Measurements from ENCODE around the gene ZCRB1.

Gene ZCRB1

DNA sequence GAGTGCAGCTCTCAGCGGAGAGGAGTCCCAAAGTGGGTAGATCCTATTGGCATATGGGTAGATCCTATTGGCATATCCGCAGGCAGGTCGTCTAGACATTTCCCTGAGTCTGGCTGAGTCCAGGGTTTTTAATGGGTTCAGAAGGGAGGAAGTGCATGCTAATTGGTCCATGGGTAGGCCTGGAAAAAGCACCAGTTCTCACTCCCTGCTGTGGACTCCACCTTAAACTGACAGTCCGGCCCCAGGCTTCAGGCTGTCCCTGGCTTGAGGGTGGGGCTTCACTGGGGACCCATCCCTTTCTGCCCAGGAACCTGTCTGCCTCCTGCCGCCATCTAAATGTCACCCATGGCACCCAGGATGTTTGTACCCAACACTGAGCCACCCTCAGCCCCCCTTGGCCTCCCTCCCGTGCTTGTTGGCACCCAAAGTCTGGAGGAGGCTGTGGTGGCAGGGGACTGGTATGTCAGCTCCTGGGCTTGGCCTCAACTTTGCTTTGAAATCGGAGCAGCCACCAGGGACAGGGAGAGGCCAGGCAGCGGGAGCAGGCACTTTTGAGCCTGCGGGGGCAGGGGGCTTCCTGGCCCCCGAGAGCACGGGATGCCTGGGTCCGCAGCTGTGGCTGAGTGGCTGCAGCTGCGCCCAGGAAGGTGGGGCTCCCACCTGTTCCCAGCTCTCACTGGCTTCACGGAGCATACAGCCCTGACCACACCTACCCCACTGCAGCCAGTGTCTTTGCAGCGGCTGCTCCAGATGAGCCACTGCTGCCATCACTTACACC lies 58.3 kb downstream of the ZCRB1 start:
- TF ChIP-seq, protein P1, sequence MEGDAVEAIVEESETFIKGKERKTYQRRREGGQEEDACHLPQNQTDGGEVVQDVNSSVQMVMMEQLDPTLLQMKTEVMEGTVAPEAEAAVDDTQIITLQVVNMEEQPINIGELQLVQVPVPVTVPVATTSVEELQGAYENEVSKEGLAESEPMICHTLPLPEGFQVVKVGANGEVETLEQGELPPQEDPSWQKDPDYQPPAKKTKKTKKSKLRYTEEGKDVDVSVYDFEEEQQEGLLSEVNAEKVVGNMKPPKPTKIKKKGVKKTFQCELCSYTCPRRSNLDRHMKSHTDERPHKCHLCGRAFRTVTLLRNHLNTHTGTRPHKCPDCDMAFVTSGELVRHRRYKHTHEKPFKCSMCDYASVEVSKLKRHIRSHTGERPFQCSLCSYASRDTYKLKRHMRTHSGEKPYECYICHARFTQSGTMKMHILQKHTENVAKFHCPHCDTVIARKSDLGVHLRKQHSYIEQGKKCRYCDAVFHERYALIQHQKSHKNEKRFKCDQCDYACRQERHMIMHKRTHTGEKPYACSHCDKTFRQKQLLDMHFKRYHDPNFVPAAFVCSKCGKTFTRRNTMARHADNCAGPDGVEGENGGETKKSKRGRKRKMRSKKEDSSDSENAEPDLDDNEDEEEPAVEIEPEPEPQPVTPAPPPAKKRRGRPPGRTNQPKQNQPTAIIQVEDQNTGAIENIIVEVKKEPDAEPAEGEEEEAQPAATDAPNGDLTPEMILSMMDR (IDR thresholded peaks at IDR 0.05; ENCODE audit: low read depth, low read length) = no peak
- DNase-seq (ENCODE audit: low read depth in 2 of 2) = no peak
- no peak overlapping the region for H3K4me3 ChIP-seq (replicated peaks in 1 of 2; ENCODE audit: low read depth in 2 of 2, low read length in 2 of 2)

DNA sequence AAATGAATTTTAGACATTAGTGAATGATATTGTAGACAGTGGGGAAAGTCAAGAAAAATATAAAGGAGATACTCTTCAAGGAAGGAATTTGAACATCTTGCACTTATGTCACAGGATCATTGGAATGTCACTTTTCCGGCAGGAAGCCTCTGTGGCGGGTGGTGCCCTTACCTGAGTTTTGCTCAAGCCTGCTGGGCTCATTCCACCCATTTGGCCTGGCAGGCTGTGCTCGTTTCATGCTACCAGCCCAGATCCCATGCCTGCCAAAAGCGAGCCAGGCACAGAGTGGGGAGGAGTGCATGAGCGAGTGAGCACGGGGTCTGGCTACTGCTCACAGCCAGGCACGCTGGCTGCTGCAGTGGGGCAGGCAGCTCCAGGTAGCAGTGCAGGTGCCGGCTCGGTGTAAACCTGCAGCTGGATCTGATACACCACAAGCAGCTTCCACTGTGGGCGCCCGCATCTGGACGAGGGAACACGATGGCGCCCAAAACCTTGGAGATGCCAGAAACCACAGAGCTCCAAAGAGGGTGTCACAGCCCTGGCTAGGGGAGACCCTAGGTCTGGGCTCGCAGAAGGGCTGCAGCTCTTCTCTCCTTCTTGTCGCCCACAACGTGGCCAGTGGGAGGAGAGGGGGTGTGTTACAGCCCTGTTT lies 59.2 kb downstream of the ZCRB1 start:
- no peak for DNase-seq (ENCODE audit: low read depth in 2 of 2)
- no peak overlapping the region for H3K4me3 ChIP-seq (replicated peaks in 1 of 2; ENCODE audit: low read depth in 2 of 2, low read length in 2 of 2)
- TF ChIP-seq, protein P1 (IDR thresholded peaks at IDR 0.05; ENCODE audit: low read depth, low read length) = no peak

DNA sequence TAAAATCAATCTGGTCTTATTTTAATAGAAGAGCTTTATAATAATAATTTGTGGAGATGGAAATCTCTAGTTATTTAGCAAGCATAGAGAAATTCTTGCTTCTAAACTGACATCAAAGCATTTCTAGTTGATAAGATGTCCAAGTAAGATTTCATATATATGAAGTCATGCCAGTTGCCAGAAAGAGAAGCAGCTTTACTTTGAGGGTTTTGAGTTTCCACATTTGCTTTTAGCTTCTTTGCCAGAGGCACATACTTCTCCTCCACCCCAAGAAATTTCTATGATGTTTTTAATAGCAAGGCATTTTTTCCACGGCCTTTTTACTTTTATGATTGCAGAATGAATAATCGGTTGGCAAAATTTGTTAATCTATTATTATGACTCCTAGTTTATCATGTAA lies 63.6 kb downstream of the ZCRB1 start:
- no peak overlapping the region for H3K4me3 ChIP-seq (replicated peaks in 1 of 2; ENCODE audit: low read depth in 2 of 2, low read length in 2 of 2)
- no peak for DNase-seq (ENCODE audit: low read depth in 2 of 2)
- TF ChIP-seq, protein P1 (IDR thresholded peaks at IDR 0.05; ENCODE audit: low read depth, low read length) = no peak
